PC-9 (cell line): ENCODE measurements around the gene ALDH1A3.

Source experiments
- EZH2 ChIP-seq: fragments of 200-600 bp; sonication (generic); IDR thresholded peaks from 2 replicates; pipeline ENCODE4 v1.8.0; 2017; ENCODE audit warnings: antibody characterized with exemption, low read depth
- TF ChIP-seq, protein P1 (sequence below): fragments of 200-600 bp; sonication (generic); conservative IDR thresholded peaks from 2 replicates; pipeline ENCODE4 v1.6.1; 2017; ENCODE audit warnings: mixed run types, antibody characterized with exemption, mild to moderate bottlenecking, moderate library complexity

DNA sequence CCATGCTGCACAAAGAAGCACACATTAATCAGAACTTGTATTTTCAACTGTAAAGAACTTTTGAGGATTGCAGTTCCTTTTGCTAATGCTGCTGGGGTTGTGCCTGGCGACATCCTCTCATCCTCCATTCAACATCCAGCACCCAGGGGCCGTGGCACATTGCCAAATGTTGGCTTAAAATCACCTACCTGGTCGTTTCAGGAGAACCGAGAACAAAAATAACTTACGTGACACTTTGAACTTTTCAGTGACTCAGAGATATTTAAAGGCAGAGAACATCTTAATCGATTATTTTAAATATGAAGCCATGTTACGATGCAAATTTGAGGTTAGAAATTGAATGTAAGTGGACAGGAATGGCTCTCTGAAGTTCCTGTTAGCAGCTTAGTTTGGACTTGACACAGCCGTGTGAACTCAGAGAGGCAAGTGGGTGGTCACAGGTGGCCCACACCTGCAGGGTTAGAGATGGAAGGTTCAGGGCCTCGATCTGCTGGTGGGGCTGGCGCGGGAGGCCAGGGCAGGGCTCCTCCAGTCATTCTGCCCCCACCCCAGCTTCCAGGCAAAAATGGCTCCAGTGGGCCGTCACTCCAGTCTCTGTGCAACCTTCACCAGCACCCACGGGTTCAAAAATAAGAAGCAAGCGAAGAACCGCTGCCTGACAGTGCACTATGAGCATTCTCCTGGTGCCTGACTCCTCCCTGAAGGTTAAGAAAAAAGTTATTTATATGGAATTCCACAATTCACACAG, 51.7 kb downstream of the ALDH1A3 start:
- TF ChIP-seq EZH2 = no peak
- TF ChIP-seq, protein P1, sequence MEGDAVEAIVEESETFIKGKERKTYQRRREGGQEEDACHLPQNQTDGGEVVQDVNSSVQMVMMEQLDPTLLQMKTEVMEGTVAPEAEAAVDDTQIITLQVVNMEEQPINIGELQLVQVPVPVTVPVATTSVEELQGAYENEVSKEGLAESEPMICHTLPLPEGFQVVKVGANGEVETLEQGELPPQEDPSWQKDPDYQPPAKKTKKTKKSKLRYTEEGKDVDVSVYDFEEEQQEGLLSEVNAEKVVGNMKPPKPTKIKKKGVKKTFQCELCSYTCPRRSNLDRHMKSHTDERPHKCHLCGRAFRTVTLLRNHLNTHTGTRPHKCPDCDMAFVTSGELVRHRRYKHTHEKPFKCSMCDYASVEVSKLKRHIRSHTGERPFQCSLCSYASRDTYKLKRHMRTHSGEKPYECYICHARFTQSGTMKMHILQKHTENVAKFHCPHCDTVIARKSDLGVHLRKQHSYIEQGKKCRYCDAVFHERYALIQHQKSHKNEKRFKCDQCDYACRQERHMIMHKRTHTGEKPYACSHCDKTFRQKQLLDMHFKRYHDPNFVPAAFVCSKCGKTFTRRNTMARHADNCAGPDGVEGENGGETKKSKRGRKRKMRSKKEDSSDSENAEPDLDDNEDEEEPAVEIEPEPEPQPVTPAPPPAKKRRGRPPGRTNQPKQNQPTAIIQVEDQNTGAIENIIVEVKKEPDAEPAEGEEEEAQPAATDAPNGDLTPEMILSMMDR = no peak
